ENCODE data around the gene PRICKLE4.

GRCh38 chr6:41790045-41790444, 9.5 kb downstream of the PRICKLE4 start:
- TF ChIP-seq ZNF114 (tag by site-specific recombination; IDR thresholded peaks at IDR 0.05): no peak
- TF ChIP-seq, protein P1, sequence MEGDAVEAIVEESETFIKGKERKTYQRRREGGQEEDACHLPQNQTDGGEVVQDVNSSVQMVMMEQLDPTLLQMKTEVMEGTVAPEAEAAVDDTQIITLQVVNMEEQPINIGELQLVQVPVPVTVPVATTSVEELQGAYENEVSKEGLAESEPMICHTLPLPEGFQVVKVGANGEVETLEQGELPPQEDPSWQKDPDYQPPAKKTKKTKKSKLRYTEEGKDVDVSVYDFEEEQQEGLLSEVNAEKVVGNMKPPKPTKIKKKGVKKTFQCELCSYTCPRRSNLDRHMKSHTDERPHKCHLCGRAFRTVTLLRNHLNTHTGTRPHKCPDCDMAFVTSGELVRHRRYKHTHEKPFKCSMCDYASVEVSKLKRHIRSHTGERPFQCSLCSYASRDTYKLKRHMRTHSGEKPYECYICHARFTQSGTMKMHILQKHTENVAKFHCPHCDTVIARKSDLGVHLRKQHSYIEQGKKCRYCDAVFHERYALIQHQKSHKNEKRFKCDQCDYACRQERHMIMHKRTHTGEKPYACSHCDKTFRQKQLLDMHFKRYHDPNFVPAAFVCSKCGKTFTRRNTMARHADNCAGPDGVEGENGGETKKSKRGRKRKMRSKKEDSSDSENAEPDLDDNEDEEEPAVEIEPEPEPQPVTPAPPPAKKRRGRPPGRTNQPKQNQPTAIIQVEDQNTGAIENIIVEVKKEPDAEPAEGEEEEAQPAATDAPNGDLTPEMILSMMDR (tag by site-specific recombination; IDR thresholded peaks at IDR 0.05): no peak
- TF ChIP-seq INSM2 (tag by site-specific recombination; IDR thresholded peaks at IDR 0.05): no peak
- no peak for TF ChIP-seq ZNF223 (tag by site-specific recombination; IDR thresholded peaks at IDR 0.05)
- no peak for TF ChIP-seq ZNF133 (tag by site-specific recombination; IDR thresholded peaks at IDR 0.05)
- TF ChIP-seq, protein P2, sequence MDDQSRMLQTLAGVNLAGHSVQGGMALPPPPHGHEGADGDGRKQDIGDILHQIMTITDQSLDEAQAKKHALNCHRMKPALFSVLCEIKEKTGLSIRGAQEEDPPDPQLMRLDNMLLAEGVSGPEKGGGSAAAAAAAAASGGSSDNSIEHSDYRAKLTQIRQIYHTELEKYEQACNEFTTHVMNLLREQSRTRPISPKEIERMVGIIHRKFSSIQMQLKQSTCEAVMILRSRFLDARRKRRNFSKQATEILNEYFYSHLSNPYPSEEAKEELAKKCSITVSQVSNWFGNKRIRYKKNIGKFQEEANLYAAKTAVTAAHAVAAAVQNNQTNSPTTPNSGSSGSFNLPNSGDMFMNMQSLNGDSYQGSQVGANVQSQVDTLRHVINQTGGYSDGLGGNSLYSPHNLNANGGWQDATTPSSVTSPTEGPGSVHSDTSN (CRISPR knock-in tag; IDR thresholded peaks at IDR 0.05): no peak
